ENCODE results near the gene TSHZ3.

- TF ChIP-seq POLR2AphosphoS5 (IDR thresholded peaks at IDR 0.05) (no peak), POLR2A (IDR thresholded peaks at IDR 0.05) (no peak), CTCF (IDR thresholded peaks at IDR 0.05) (no peak)
Measured at GRCh38 chr19:31272583-31273106, 76.6 kb downstream of the TSHZ3 start.
